HCT116 (cell line): ENCODE measurements around the gene TWSG1. TPM values are rescaled to one million over a fixed set of nuclear protein-coding genes. Genes with fewer than 3 reads are reported as not detected.

ENCODE experiments used
- ATAC-seq: fragments of 200-7000 bp; cut with Tn5 transposase; 2 replicates; pipeline ENCODE4 v1.9.1; 2020; ENCODE audit warnings: mild to moderate bottlenecking, moderate library complexity
- BruUV-seq: library from RNA; stranded (reverse); fragments of 400-500 nt; replicated peaks from 2 replicates; lab custom pipeline; 2021; lab: Mats Ljungman, UMichigan
- CTCF ChIA-PET: fragments of 300-600 bp; sonication (Branson Sonifier 250); formaldehyde crosslinking; loops from one replicate; lab custom pipeline; 2021; ENCODE audit warnings: antibody characterized with exemption; lab: Charles Lee
- POLR2A ChIA-PET: fragments of 300-600, 350-600 bp; sonication (Branson Sonifier 250); formaldehyde crosslinking; loops from one replicate; lab custom pipeline; 2021; ENCODE audit warnings: antibody characterized with exemption; lab: Charles Lee
- RAD21 ChIA-PET, 2 experiments: fragments of 300-600 bp; sonication (Branson Sonifier 250); formaldehyde crosslinking; loops; one replicate each; lab custom pipeline; 2023; ENCODE audit warnings: low total read pairs in 2 of 2; ENCODE audit not compliant: uncharacterized antibody in 2 of 2, unreplicated experiment in 2 of 2, low non-redundant PET in 1 of 2; lab: Charles Lee
- DNase-seq: peaks from one replicate; pipeline ENCODE4 v3.0.0-alpha.2; 2010; ENCODE audit warnings: low read depth, low spot score
- H2AFZ ChIP-seq: fragments of 200-600 bp; shearing (Covaris generic), sonication (generic); 2 replicates; pipeline ENCODE4 v1.6.1; 2017; ENCODE audit warnings: low read depth, mixed run types, mixed read lengths, antibody characterized with exemption, low read length; ENCODE audit not compliant: poor library complexity, severe bottlenecking
- H3K27ac ChIP-seq: 2 replicates; pipeline ENCODE4 v1.5.1; 2012; ENCODE audit warnings: low read depth, low read length
- H3K27me3 ChIP-seq: fragments of 200-600 bp; sonication (generic); 2 replicates; pipeline ENCODE4 v1.6.1; 2016; ENCODE audit warnings: mixed run types, low read length, mixed read lengths; ENCODE audit not compliant: insufficient read depth
- H3K36me3 ChIP-seq, 2 experiments: fragments of 200-500 bp in 1 of 2; fragments of 200-600 bp in 1 of 2; sonication (Bioruptor generic) in 1 of 2; sonication (generic) in 1 of 2; 2 replicates each; pipeline versions ENCODE4 v1.5.1 to v1.6.1; 2014 to 2016; ENCODE audit warnings: low read length in 2 of 2, inconsistent platforms in 1 of 2, mixed read lengths in 1 of 2, mixed run types in 1 of 2; ENCODE audit not compliant: insufficient read depth in 2 of 2, control insufficient read depth in 1 of 2
- H3K4me1 ChIP-seq, 2 experiments: fragments of 200-600 bp in 1 of 2; sonication (generic) in 1 of 2; 2 replicates each; pipeline versions ENCODE4 v1.5.1 to v1.6.1; 2012 to 2017; ENCODE audit warnings: low read length in 2 of 2, inconsistent platforms in 1 of 2, mild to moderate bottlenecking in 1 of 2, mixed read lengths in 1 of 2, mixed run types in 1 of 2, moderate library complexity in 1 of 2; ENCODE audit not compliant: insufficient read depth in 2 of 2, control insufficient read depth in 1 of 2
- H3K4me2 ChIP-seq: fragments of 200-600 bp; sonication (generic); 2 replicates; pipeline ENCODE4 v1.6.1; 2017; ENCODE audit warnings: mixed run types, low read length, mixed read lengths
- H3K4me3 ChIP-seq, 2 experiments: fragments of 200-600 bp in 1 of 2; sonication (generic) in 1 of 2; replicated peaks in 1 of 2; 2 replicates each; pipeline ENCODE4 v1.5.1; 2011 to 2016; ENCODE audit warnings: low read length in 2 of 2, control low read depth in 1 of 2, low read depth in 1 of 2, mild to moderate bottlenecking in 1 of 2, mixed read lengths in 1 of 2, mixed run types in 1 of 2
- H3K79me2 ChIP-seq: fragments of 200-600 bp; sonication (generic); 2 replicates; pipeline ENCODE4 v1.6.1; 2017; ENCODE audit warnings: mild to moderate bottlenecking, mixed run types, low read length, moderate library complexity, mixed read lengths; ENCODE audit not compliant: insufficient read depth
- H3K9ac ChIP-seq: fragments of 200-600 bp; sonication (generic); 2 replicates; pipeline ENCODE4 v1.6.1; 2016; ENCODE audit warnings: low read length, mixed read lengths
- H3K9me2 ChIP-seq: fragments of 200-600 bp; sonication (generic), shearing (Covaris generic); 2 replicates; pipeline ENCODE4 v1.6.1; 2017; ENCODE audit warnings: mixed run types, mild to moderate bottlenecking, moderate library complexity; ENCODE audit not compliant: insufficient read depth
- H3K9me3 ChIP-seq, 2 experiments: fragments of 200-500 bp in 1 of 2; fragments of 200-600 bp in 1 of 2; sonication (Bioruptor generic) in 1 of 2; sonication (generic) in 1 of 2; 2 replicates each; pipeline ENCODE4 v1.6.1; 2014 to 2017; ENCODE audit warnings: low read length in 2 of 2, mixed read lengths in 2 of 2, inconsistent platforms in 1 of 2, low read depth in 1 of 2, mild to moderate bottlenecking in 1 of 2, mixed run types in 1 of 2, moderate library complexity in 1 of 2; ENCODE audit not compliant: control insufficient read depth in 1 of 2, insufficient read depth in 1 of 2
- H4K20me1 ChIP-seq: fragments of 200-600 bp; sonication (generic), shearing (Covaris generic); 2 replicates; pipeline ENCODE4 v1.6.1; 2017; ENCODE audit warnings: mixed run types, mild to moderate bottlenecking, moderate library complexity; ENCODE audit not compliant: insufficient read depth
- CEBPB ChIP-seq: IDR thresholded peaks from 2 replicates; pipeline ENCODE4 v1.6.1; 2012; ENCODE audit warnings: low read depth
- EZH2 ChIP-seq: fragments of 200-600 bp; sonication (generic); IDR thresholded peaks from 2 replicates; pipeline ENCODE4 v1.6.1; 2017; ENCODE audit warnings: antibody characterized with exemption, mixed run types
- FOSL1 ChIP-seq: IDR thresholded peaks from 2 replicates; pipeline ENCODE4 v1.6.1; 2012; ENCODE audit warnings: low read depth
- JUND ChIP-seq: IDR thresholded peaks from 2 replicates; pipeline ENCODE4 v1.6.1; 2012
- POLR2A ChIP-seq: IDR thresholded peaks from 2 replicates; pipeline ENCODE4 v1.7.0; 2011; ENCODE audit warnings: borderline replicate concordance; ENCODE audit not compliant: insufficient read depth, insufficient read length; ENCODE audit errors: extremely low read depth
- POLR2AphosphoS5 ChIP-seq: IDR thresholded peaks from 2 replicates; pipeline ENCODE4 v1.6.1; 2011; ENCODE audit warnings: mild to moderate bottlenecking, low read depth, low read length, moderate library complexity
- RAD21 ChIP-seq: IDR thresholded peaks from 2 replicates; pipeline ENCODE4 v1.6.1; 2012; ENCODE audit warnings: low read depth, mild to moderate bottlenecking
- SIN3A ChIP-seq: IDR thresholded peaks from 2 replicates; pipeline ENCODE4 v1.6.1; 2012; ENCODE audit warnings: low read depth
- SP1 ChIP-seq: IDR thresholded peaks from 2 replicates; pipeline ENCODE4 v1.6.1; 2012; ENCODE audit warnings: low read depth
- TCF7L2 ChIP-seq: IDR thresholded peaks from 2 replicates; pipeline ENCODE4 v1.7.0; 2011; ENCODE audit warnings: borderline replicate concordance, inconsistent platforms; ENCODE audit not compliant: insufficient read depth, insufficient read length; ENCODE audit errors: extremely low read depth
- intact Hi-C: fragments of 100-400 bp; cut with micrococcal nuclease; formaldehyde crosslinking; loops from 2 replicates; pipeline ENCODE4 v1.10.0; 2022
- total RNA-seq: library from RNA; stranded (reverse); gene quantifications from one replicate; pipeline ENCODE4 v1.2.1, GENCODE V29; 2021; ENCODE audit not compliant: unreplicated experiment
- TF ChIP-seq, protein P1 (sequence below): IDR thresholded peaks from 2 replicates; pipeline ENCODE4 v1.6.1; 2012
- TF ChIP-seq, protein P2 (sequence below): IDR thresholded peaks from 2 replicates; pipeline ENCODE4 v1.6.1; 2012; ENCODE audit warnings: low read depth
- TF ChIP-seq, protein P3 (sequence below): IDR thresholded peaks from 2 replicates; pipeline ENCODE4 v1.6.1; 2011; ENCODE audit warnings: mild to moderate bottlenecking, low read length, moderate library complexity; ENCODE audit not compliant: insufficient replicate concordance; ENCODE audit errors: extremely low read depth
- TF ChIP-seq, protein P4 (sequence below), 3 experiments: fragments of 200-600 bp in 1 of 3; sonication (generic) in 1 of 3; IDR thresholded peaks in 2 of 3; conservative IDR thresholded peaks in 1 of 3; 2 replicates each; pipeline ENCODE4 v1.5.1; 2012 to 2017; ENCODE audit warnings: low read depth in 2 of 3, low read length in 2 of 3, antibody characterized with exemption in 1 of 3, borderline replicate concordance in 1 of 3, control low read depth in 1 of 3, mild to moderate bottlenecking in 1 of 3, mixed read lengths in 1 of 3, mixed run types in 1 of 3, moderate library complexity in 1 of 3; ENCODE audit not compliant: insufficient read depth in 1 of 3

Gene TWSG1
- total RNA-seq, 1 experiment from 2014 or later = 35.7 TPM

DNA sequence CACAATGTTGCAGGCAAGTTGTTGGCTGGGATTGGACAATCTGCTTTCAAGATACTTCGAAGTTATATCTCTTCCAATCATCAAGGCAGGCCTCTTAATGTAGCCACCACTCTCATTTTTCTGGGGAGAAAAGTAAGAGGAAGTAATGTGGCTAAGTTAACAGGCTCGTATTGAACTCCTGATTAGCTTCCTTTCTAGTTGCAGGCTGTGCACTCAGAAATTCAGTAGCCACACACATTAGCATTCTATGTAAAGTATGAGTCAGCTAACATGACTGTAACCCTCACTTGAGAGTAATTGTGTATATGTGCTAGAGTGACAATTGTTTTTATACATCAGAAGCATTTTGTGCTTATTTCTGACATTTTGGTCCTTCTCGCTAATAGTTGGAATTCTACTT lies 3.3 kb downstream of the TWSG1 start:
- intact Hi-C loops = no loop called here
- Histone ChIP-seq H3K4me2 (no peak overlapping the region), H3K27ac (no peak overlapping the region), H2AFZ (no peak overlapping the region), H3K4me1 (peaks cover 2 to 13% of the 10 kb centered on the region in 2 experiments; a peak in 3 of 4 replicates), H4K20me1 (no peaks in the 10 kb centered on the region), H3K27me3 (no peaks in the 10 kb centered on the region), H3K36me3 (peaks cover 0 to 4% of the 10 kb centered on the region in 2 experiments; a peak in 1 of 4 replicates), H3K79me2 (peaks cover 19% of the 10 kb centered on the region), H3K9me2 (no peaks in the 10 kb centered on the region), H3K9ac (no peak overlapping the region), H3K4me3 (no peak overlapping the region), H3K9me3 (no peaks in the 10 kb centered on the region)
- ChIA-PET POLR2A (no interaction called here), RAD21 (no interaction called here), CTCF (no interaction called here)
- ATAC-seq (no peak), DNase-seq (no peak)
- no peak for TF ChIP-seq FOSL1
- TF ChIP-seq, protein P1, sequence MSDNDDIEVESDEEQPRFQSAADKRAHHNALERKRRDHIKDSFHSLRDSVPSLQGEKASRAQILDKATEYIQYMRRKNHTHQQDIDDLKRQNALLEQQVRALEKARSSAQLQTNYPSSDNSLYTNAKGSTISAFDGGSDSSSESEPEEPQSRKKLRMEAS = no peak
- TF ChIP-seq, protein P2, sequence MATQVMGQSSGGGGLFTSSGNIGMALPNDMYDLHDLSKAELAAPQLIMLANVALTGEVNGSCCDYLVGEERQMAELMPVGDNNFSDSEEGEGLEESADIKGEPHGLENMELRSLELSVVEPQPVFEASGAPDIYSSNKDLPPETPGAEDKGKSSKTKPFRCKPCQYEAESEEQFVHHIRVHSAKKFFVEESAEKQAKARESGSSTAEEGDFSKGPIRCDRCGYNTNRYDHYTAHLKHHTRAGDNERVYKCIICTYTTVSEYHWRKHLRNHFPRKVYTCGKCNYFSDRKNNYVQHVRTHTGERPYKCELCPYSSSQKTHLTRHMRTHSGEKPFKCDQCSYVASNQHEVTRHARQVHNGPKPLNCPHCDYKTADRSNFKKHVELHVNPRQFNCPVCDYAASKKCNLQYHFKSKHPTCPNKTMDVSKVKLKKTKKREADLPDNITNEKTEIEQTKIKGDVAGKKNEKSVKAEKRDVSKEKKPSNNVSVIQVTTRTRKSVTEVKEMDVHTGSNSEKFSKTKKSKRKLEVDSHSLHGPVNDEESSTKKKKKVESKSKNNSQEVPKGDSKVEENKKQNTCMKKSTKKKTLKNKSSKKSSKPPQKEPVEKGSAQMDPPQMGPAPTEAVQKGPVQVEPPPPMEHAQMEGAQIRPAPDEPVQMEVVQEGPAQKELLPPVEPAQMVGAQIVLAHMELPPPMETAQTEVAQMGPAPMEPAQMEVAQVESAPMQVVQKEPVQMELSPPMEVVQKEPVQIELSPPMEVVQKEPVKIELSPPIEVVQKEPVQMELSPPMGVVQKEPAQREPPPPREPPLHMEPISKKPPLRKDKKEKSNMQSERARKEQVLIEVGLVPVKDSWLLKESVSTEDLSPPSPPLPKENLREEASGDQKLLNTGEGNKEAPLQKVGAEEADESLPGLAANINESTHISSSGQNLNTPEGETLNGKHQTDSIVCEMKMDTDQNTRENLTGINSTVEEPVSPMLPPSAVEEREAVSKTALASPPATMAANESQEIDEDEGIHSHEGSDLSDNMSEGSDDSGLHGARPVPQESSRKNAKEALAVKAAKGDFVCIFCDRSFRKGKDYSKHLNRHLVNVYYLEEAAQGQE = no peak
- no peak for TF ChIP-seq POLR2A
- TF ChIP-seq, protein P3, sequence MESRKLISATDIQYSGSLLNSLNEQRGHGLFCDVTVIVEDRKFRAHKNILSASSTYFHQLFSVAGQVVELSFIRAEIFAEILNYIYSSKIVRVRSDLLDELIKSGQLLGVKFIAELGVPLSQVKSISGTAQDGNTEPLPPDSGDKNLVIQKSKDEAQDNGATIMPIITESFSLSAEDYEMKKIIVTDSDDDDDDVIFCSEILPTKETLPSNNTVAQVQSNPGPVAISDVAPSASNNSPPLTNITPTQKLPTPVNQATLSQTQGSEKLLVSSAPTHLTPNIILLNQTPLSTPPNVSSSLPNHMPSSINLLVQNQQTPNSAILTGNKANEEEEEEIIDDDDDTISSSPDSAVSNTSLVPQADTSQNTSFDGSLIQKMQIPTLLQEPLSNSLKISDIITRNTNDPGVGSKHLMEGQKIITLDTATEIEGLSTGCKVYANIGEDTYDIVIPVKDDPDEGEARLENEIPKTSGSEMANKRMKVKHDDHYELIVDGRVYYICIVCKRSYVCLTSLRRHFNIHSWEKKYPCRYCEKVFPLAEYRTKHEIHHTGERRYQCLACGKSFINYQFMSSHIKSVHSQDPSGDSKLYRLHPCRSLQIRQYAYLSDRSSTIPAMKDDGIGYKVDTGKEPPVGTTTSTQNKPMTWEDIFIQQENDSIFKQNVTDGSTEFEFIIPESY = no peak
- TF ChIP-seq TCF7L2 = no peak
- TF ChIP-seq SP1 = no peak
- no peak for TF ChIP-seq SIN3A
- no peak for TF ChIP-seq RAD21
- TF ChIP-seq JUND = no peak
- no peak for TF ChIP-seq EZH2
- no peak for TF ChIP-seq CEBPB
- TF ChIP-seq POLR2AphosphoS5 = no peak
- TF ChIP-seq, protein P4, sequence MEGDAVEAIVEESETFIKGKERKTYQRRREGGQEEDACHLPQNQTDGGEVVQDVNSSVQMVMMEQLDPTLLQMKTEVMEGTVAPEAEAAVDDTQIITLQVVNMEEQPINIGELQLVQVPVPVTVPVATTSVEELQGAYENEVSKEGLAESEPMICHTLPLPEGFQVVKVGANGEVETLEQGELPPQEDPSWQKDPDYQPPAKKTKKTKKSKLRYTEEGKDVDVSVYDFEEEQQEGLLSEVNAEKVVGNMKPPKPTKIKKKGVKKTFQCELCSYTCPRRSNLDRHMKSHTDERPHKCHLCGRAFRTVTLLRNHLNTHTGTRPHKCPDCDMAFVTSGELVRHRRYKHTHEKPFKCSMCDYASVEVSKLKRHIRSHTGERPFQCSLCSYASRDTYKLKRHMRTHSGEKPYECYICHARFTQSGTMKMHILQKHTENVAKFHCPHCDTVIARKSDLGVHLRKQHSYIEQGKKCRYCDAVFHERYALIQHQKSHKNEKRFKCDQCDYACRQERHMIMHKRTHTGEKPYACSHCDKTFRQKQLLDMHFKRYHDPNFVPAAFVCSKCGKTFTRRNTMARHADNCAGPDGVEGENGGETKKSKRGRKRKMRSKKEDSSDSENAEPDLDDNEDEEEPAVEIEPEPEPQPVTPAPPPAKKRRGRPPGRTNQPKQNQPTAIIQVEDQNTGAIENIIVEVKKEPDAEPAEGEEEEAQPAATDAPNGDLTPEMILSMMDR (IDR thresholded peaks at IDR 0.05 in 2 of 3, conservative IDR thresholded peaks at IDR 0.05 in 1 of 3; ENCODE audit: borderline replicate concordance in 1 of 3, insufficient read depth in 1 of 3, low read depth in 2 of 3, low read length in 2 of 3) = no peak
- TSS peak; percentile 9 for BruUV-seq
